GM19239 (cell line): Measurements from ENCODE around the gene GPR31.

Source experiments
- DNase-seq: peaks from one replicate; pipeline ENCODE4 v3.0.0; 2011; ENCODE audit warnings: low spot score; ENCODE audit not compliant: insufficient read length
- FAIRE-seq: peaks from 2 replicates; lab custom pipeline; 2011; peaks lifted over from hg19 to GRCh38; lab: Jason Lieb, UNC

The GPR31 gene

GRCh38 chr6:167122041-167122826 is 35.5 kb downstream of the GPR31 start:
- DNase-seq (no peak), FAIRE-seq (no peak)

GRCh38 chr6:167121335-167121841 is 36.4 kb downstream of the GPR31 start:
- DNase-seq (no peak), FAIRE-seq (no peak)

- no peak for FAIRE-seq
These were observed 37.2 kb downstream of the GPR31 start for GRCh38 chr6:167120583-167120903.

GRCh38 chr6:167119670-167120582 is 37.9 kb downstream of the GPR31 start:
- FAIRE-seq (no peak), DNase-seq (no peak)

More at GRCh38 chr6:167120583-167120903, 37.2 kb downstream of the GPR31 start:
- DNase-seq = no peak

- FAIRE-seq = no peak
- DNase-seq = no peak
These were observed 38.9 kb downstream of the GPR31 start for GRCh38 chr6:167118839-167119238.

- no peak for DNase-seq
- FAIRE-seq = no peak
These were observed 39.8 kb downstream of the GPR31 start for GRCh38 chr6:167118006-167118405.

- DNase-seq (no peak), FAIRE-seq (no peak)
These were observed 40.9 kb downstream of the GPR31 start for GRCh38 chr6:167116838-167117228.

GRCh38 chr6:167116109-167116837 is 41.5 kb downstream of the GPR31 start:
- no peak for FAIRE-seq
- DNase-seq = no peak

GRCh38 chr6:167115054-167115453 is 42.7 kb downstream of the GPR31 start:
- FAIRE-seq (no peak), DNase-seq (no peak)

- DNase-seq (peak; percentile 71), FAIRE-seq (peak; percentile 99)
These were observed 43.6 kb downstream of the GPR31 start for GRCh38 chr6:167113935-167114910.

GRCh38 chr6:167113047-167113754 is 44.6 kb downstream of the GPR31 start:
- DNase-seq = no peak

GRCh38 chr6:167112421-167112820 is 45.4 kb downstream of the GPR31 start:
- FAIRE-seq = no peak
- DNase-seq = no peak

More at GRCh38 chr6:167113047-167113754, 44.6 kb downstream of the GPR31 start:
- FAIRE-seq = no peak

GRCh38 chr6:167111597-167111996 is 46.2 kb downstream of the GPR31 start:
- no peak for DNase-seq
- FAIRE-seq = peak; percentile 86

- FAIRE-seq = no peak
These were observed 48.1 kb downstream of the GPR31 start for GRCh38 chr6:167109651-167110050.

GRCh38 chr6:167108278-167108677 is 49.5 kb downstream of the GPR31 start:
- FAIRE-seq = peak; percentile 26

More at GRCh38 chr6:167109651-167110050, 48.1 kb downstream of the GPR31 start:
- no peak for DNase-seq

GRCh38 chr6:167107787-167108186 is 50.0 kb downstream of the GPR31 start:
- FAIRE-seq (peak; percentile 48), DNase-seq (no peak)

More at GRCh38 chr6:167108278-167108677, 49.5 kb downstream of the GPR31 start:
- DNase-seq = no peak

- FAIRE-seq = no peak
- no peak for DNase-seq
These were observed 51.4 kb downstream of the GPR31 start for GRCh38 chr6:167106406-167106805.
